COR-L47 (cell line): ENCODE results near the gene FADD.
"Not testable (repeated sequence)": the region's sequence is repeated elsewhere in the genome, so short reads cannot be mapped to it uniquely, and the experiment has no call there.

Experiments used
- DNase-seq: peaks from one replicate; lab custom pipeline; 2025; lab: John Stamatoyannopoulos, UW

Gene FADD

GRCh38 chr11:70182266-70182665 is 20.8 kb upstream of the FADD start:
- no peak for DNase-seq

- no peak for DNase-seq
Observed at GRCh38 chr11:70183032-70183431, 20.1 kb upstream of the FADD start.

GRCh38 chr11:70183483-70184176 is 19.5 kb upstream of the FADD start:
- no peak for DNase-seq

GRCh38 chr11:70184396-70184795 is 18.7 kb upstream of the FADD start:
- no peak for DNase-seq

GRCh38 chr11:70185348-70186055 is 17.6 kb upstream of the FADD start:
- DNase-seq: no peak

GRCh38 chr11:70186420-70186819 is 16.7 kb upstream of the FADD start:
- no peak for DNase-seq

- no peak for DNase-seq
Observed at GRCh38 chr11:70186936-70187335, 16.2 kb upstream of the FADD start.

GRCh38 chr11:70187771-70188170 is 15.3 kb upstream of the FADD start:
- no peak for DNase-seq

- DNase-seq: no peak
Observed at GRCh38 chr11:70189622-70190021, 13.5 kb upstream of the FADD start.

- peak; percentile 68 for DNase-seq
Observed at GRCh38 chr11:70191495-70192140, 11.5 kb upstream of the FADD start.

GRCh38 chr11:70192666-70193410 is 10.3 kb upstream of the FADD start:
- DNase-seq: no peak

GRCh38 chr11:70193411-70194292 is 9.4 kb upstream of the FADD start:
- no peak for DNase-seq

GRCh38 chr11:70194792-70195791 is 8.0 kb upstream of the FADD start:
- DNase-seq: no peak

- no peak for DNase-seq
Observed at GRCh38 chr11:70200212-70200844, 2.8 kb upstream of the FADD start.

GRCh38 chr11:70201047-70201446 is 2.0 kb upstream of the FADD start:
- not testable (repeated sequence) for DNase-seq

- no peak for DNase-seq
Observed at GRCh38 chr11:70201882-70202861, 924 bp upstream of the FADD start.

- peak; percentile 20 for DNase-seq
Observed at GRCh38 chr11:70203751-70204465, 812 bp downstream of the FADD start.

GRCh38 chr11:70204466-70204799 is 1.3 kb downstream of the FADD start:
- DNase-seq: no peak
